ENCODE results near the gene ABLIM2. TPM values are rescaled to one million over a fixed set of nuclear protein-coding genes. Genes with fewer than 3 reads are reported as not detected.

The ABLIM2 gene
- total and polyA plus RNA-seq, 2 of the 4 experiments (the other 2 are of a cell fraction) = under 0.01 to 0.10 TPM

GRCh38 chr4:8163436-8164193 is 5.0 kb upstream of the ABLIM2 start:
- H4K5ac ChIP-seq (ENCODE audit: low read depth, low read length) = no peak overlapping the region
- H3K9ac ChIP-seq (ENCODE audit: low read depth, low read length) = no peak overlapping the region
- peaks cover 50% of the 10 kb centered on the region for H3K27me3 ChIP-seq (ENCODE audit: control insufficient read depth, insufficient read depth, low read length)
- no peaks in the 10 kb centered on the region for H4K20me1 ChIP-seq (ENCODE audit: insufficient read depth, low read length)
- H3K9me3 ChIP-seq (ENCODE audit: control insufficient read depth, insufficient read depth, low read length) = peaks cover 6% of the 10 kb centered on the region
- 67% methylated on average over 3 of the region's 19 CpGs; no CpG with 5 or more reads in 1 of the 2 experiments for WGBS, 2 experiments (ENCODE audit: extremely low coverage in 2 of 2, insufficient read length in 1 of 2)
- ChIA-PET CTCF (no interaction called here), POLR2A (ENCODE audit: unreplicated experiment) (no interaction called here)
- H3K18ac ChIP-seq (ENCODE audit: low read depth, low read length) = no peak overlapping the region
- ATAC-seq (ENCODE audit: low read depth) = no peak
- no peak overlapping the region for H2AK5ac ChIP-seq (ENCODE audit: low read depth, low read length)
- no peak overlapping the region for H3K4ac ChIP-seq (ENCODE audit: low read depth, low read length)
- no peak overlapping the region for H3K56ac ChIP-seq (ENCODE audit: extremely low read depth, insufficient read depth, low read length)
- H3K79me1 ChIP-seq (ENCODE audit: low read depth in 1 of 2, low read length in 2 of 2) = no peaks in the 10 kb centered on the region
- no TSS peak for BruUV-seq (replicated peaks)
- TF ChIP-seq USF2 (IDR thresholded peaks at IDR 0.05; ENCODE audit: low read depth, low read length) (no peak), RAD21 (IDR thresholded peaks at IDR 0.05; ENCODE audit: low read length) (no peak), POLR2A (IDR thresholded peaks at IDR 0.05; ENCODE audit: low read depth, low read length) (no peak), BHLHE40 (IDR thresholded peaks at IDR 0.05; ENCODE audit: low read depth, low read length) (no peak), CEBPB (IDR thresholded peaks at IDR 0.05; ENCODE audit: low read depth, low read length) (no peak), MAFK (IDR thresholded peaks at IDR 0.05; ENCODE audit: low read depth, low read length) (no peak), RFX5 (IDR thresholded peaks at IDR 0.05; ENCODE audit: low read depth, low read length) (no peak), FOS (IDR thresholded peaks at IDR 0.05; ENCODE audit: low read depth, low read length) (no peak), MAZ (IDR thresholded peaks at IDR 0.05; ENCODE audit: borderline replicate concordance, low read depth, low read length) (no peak), NFE2L2 (IDR thresholded peaks at IDR 0.05; ENCODE audit: low read depth, low read length) (no peak), SMC3 (IDR thresholded peaks at IDR 0.05; ENCODE audit: low read depth, low read length) (no peak), RCOR1 (IDR thresholded peaks at IDR 0.05; ENCODE audit: insufficient replicate concordance, low read length) (no peak), ELK1 (IDR thresholded peaks at IDR 0.05; ENCODE audit: borderline replicate concordance, low read depth, low read length) (no peak), CHD1 (IDR thresholded peaks at IDR 0.05; ENCODE audit: low read depth, low read length) (no peak), MXI1 (IDR thresholded peaks at IDR 0.05; ENCODE audit: borderline replicate concordance, low read depth, low read length) (no peak)
- TF ChIP-seq, protein P1, sequence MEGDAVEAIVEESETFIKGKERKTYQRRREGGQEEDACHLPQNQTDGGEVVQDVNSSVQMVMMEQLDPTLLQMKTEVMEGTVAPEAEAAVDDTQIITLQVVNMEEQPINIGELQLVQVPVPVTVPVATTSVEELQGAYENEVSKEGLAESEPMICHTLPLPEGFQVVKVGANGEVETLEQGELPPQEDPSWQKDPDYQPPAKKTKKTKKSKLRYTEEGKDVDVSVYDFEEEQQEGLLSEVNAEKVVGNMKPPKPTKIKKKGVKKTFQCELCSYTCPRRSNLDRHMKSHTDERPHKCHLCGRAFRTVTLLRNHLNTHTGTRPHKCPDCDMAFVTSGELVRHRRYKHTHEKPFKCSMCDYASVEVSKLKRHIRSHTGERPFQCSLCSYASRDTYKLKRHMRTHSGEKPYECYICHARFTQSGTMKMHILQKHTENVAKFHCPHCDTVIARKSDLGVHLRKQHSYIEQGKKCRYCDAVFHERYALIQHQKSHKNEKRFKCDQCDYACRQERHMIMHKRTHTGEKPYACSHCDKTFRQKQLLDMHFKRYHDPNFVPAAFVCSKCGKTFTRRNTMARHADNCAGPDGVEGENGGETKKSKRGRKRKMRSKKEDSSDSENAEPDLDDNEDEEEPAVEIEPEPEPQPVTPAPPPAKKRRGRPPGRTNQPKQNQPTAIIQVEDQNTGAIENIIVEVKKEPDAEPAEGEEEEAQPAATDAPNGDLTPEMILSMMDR (conservative IDR thresholded peaks at IDR 0.05; ENCODE audit: low read depth, low read length) = no peak
- no peaks in the 10 kb centered on the region for H3K9me1 ChIP-seq (ENCODE audit: insufficient read depth, low read length)
- in situ Hi-C loops (cut with MboI; ENCODE audit: low sequenced_read_pairs) (no loop called here), dilution Hi-C loops (cut with HindIII; ENCODE audit: low sequenced_read_pairs, unreplicated experiment) (no loop called here), intact Hi-C loops (cut with micrococcal nuclease) (no loop called here)
- no peak overlapping the region for H3K4me2 ChIP-seq (ENCODE audit: low read depth, low read length)
- H2AFZ ChIP-seq (replicated peaks; ENCODE audit: low read length, poor library complexity) = no peak overlapping the region
- H4K91ac ChIP-seq (ENCODE audit: insufficient read depth, low read depth, low read length) = no peak overlapping the region
- no peak overlapping the region for H3K27ac ChIP-seq (ENCODE audit: insufficient read depth, low read length)
- no peak for DNase-seq
- no peaks in the 10 kb centered on the region for H3K36me3 ChIP-seq (ENCODE audit: control insufficient read depth, insufficient read depth, low read length)
- H2BK15ac ChIP-seq (ENCODE audit: low read depth, low read length) = no peak overlapping the region
- H2AK9ac ChIP-seq (replicated peaks; ENCODE audit: low read depth, low read length, poor library complexity) = no peak overlapping the region
- no peak overlapping the region for H2BK5ac ChIP-seq (ENCODE audit: low read depth, low read length, poor library complexity, severe bottlenecking)
- no peak overlapping the region for H3K23ac ChIP-seq (ENCODE audit: low read depth, low read length)
- H3K4me1 ChIP-seq (ENCODE audit: control insufficient read depth, insufficient read depth, low read length) = peaks cover 5% of the 10 kb centered on the region; the same call in 1 of the 2 replicates
- no peak overlapping the region for H3K14ac ChIP-seq (replicated peaks; ENCODE audit: low read depth, low read length)
- H4K8ac ChIP-seq (ENCODE audit: low read depth in 2 of 2, low read length in 2 of 2) = no peak overlapping the region
- no peak overlapping the region for H2BK20ac ChIP-seq (ENCODE audit: low read depth, low read length)
- no peak overlapping the region for H3K4me3 ChIP-seq (ENCODE audit: insufficient read depth, low read depth, low read length)
- no peak overlapping the region for H2BK120ac ChIP-seq (ENCODE audit: low read depth, low read length)
